GM19395 (cell line): ENCODE data around the gene MTA3.
"Not testable (repeated sequence)": the region's sequence is repeated elsewhere in the genome, so short reads cannot be mapped to it uniquely, and the experiment has no call there.

Experiments used
- ATAC-seq: cut with Tn5 transposase; IDR thresholded peaks from one replicate; pipeline ENCODE4 v1.9.1; 2021; ENCODE audit warnings: mild to moderate bottlenecking, moderate library complexity; ENCODE audit not compliant: unreplicated experiment

The MTA3 gene

GRCh38 chr2:42723465-42723864 is 155.0 kb downstream of the MTA3 start:
- no peak for ATAC-seq

DNA sequence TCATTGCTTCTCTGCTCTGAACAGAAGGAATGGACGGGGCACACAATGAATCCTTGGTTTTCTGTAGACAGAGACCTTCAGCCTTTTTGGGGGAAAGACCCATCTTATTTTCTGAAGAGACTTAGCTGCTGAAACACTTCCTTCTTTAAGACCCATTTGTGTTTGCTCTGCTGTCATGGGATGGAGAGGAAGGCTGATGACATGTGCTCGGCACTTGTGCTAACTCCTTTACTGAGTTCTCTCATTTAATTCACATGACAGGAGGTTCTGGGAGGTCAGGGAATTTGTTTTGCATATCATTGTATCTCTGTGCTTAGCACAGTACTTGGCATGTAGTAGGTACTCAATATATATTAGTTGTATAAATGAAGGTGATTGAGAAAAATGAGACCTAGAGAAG is 156.5 kb downstream of the MTA3 start:
- ATAC-seq, result no peak

DNA sequence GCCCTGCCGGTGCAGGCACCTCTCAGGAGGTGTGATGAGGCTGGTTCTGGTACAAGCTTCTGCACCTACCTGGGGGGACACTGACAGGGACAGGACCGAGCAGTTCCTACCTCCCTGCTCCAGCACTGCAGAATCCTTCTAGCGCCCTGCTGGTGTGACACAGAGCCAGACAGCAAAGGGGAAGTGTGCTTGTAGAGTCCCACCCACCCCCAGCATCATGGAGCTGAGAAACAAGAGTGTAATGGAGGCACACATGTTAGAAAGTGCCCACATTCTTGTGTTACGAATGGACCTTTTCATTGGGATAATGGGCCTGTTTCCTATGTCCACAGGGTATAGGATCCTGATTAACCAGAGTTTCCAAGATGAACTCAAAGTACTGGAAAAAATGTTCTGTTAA is 157.2 kb downstream of the MTA3 start:
- ATAC-seq, result no peak

DNA sequence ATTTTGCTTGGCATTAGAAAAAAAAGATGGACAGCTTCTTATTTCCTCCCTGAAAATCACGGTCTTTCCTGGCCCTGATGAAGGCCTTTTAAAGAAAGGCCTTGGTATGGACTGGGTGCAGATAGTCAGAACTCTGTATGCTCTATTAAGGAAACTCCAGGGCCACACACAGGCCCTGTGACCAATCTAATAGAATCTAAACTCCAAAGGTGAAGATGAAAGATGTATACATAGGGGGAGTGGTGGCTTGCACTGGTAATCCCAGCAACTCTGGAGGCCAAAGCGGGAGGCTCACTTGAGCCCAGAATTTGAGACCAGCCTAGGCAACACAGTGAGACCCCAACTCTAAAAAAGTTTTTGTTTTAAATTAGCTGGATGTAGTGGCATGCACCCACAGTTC is 158.2 kb downstream of the MTA3 start:
- ATAC-seq, result no peak

DNA sequence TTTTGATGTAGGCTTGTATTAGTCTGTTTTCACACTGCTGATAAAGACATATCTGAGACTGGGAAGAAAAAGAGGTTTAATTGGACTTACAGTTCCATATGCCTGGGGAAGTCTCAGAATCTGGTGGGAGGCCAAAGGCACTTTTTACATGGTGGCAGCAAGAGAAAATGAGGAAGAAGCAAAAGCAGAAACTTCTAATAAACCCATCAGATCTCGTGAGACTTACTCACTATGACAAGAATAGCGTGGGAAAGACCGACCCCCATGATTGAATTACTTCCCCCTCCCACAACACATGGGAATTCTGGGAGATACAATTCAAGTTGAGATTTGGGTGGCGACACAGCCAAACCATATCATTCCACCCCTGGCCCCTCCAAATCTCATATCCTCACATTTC is 162.9 kb downstream of the MTA3 start:
- ATAC-seq, result not testable (repeated sequence)

- no peak for ATAC-seq
These were observed 165.4 kb downstream of the MTA3 start for GRCh38 chr2:42733852-42734251.

DNA sequence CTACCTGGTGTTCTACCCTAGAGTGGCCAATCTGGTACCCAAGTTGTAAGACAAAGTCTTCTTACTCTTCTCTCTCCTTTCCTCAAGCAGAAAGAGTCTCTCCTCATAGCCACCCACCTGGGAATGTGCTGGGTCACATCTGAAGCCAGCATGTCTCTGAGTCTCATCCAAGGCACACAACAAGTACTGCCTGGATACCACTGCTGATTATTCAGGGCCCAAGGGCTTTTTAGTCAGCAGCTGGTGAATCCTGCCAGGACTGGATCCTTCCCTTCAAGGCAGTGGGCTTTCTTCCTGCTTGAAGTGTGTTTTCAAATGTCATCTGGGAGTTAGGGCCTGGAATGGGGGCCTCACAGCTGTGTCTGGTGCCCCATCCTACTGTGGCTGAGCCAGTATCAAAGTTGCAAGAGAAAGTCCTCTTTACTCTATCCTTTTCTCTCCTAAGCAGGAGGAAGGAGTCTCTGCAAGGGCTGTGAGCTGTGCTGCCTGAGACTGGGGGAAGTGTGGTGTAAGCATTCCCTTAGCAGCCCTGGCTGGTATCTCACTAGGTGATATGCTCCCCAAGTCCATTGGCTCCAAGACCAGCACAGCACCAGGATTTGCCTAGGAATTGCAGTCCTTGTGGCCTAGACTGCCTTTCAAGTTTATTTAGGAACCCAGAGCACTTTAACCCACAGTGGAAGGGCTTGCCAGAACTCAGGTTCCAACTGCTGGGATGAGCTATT is 168.3 kb downstream of the MTA3 start:
- no peak for ATAC-seq

DNA sequence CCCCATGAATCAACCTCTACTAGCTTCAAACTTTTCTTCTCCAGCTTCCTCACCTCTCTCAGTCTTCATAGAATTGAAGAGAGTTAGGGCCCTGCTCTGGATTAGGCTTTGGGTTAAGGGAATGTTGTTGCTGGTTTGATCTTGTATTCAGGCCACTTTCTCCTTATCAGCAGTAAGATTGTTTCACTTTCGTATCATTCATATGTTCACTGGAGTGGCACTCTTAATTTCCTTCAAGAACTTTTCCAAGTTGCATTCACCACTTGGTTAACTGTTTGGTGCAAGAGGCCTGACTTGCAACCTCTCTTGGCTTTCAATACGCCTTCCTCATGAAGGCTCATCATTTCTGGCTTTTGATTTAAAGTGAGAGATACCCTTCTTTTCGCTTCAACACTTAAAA is 172.7 kb downstream of the MTA3 start:
- ATAC-seq, result no peak

GRCh38 chr2:42742740-42743658 is 174.6 kb downstream of the MTA3 start:
- no peak for ATAC-seq

DNA sequence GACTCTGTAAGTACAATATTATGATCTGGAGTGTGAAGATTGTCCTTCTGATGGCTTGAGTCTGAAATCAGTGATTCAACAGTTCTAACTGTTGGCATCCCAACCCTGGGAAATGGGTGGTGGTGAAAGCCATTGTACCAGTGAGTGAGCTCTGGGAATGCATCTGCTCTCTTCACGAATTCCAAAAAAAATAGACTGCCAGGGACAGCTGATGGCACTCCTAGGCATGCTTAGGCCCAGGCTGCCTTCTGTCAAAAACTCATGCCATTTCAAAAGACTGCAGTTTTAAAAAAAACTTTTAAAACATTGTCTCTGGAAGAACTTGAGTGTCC is 175.2 kb downstream of the MTA3 start:
- no peak for ATAC-seq

DNA sequence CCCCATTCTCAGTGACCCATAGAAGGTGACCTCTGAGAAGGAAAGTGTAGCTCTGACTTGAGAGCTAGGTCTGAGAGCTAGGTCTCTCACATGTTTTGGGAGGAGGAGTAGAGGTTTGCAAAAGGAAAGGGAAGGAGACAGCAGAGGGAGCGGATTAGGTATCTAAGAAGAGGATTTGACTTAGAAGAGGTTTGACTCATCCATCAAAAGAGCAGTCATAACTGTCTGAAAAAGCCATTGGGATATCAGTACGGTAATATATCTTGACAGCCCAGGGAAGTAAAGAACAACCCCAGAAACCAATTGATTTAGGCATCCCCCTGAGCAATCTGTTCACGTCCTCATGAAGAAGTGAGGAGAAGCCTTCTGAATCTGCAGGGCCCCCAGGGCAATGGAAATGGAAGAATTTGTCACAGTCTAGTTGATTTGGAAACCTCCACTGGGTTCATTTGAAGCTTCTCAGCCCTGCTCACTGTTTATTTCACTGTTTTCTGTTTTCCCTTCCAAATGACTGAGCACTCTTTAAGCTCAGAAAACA is 176.2 kb downstream of the MTA3 start:
- no peak for ATAC-seq

DNA sequence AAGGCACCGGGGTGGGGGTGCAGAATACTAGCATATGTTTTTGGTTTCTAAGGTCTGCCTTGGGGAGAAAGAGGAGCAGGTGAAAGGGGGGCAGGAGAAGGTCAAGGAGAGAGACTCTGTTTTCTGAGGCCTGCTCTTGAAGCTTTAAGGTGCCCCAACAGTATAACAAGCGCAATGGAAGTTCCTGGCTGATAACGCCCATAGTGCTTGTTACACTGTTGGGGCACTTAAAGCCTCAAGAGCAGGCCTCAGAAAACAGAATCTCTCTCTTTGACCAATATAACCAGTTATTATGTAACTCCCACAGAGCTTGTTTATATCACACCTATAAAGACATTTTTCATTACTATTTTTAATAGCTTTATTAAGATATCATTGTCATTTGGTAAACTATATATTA is 179.0 kb downstream of the MTA3 start:
- ATAC-seq, result no peak

- no peak for ATAC-seq
These were observed 180.4 kb downstream of the MTA3 start for GRCh38 chr2:42748840-42749239.

- peak; percentile 73 for ATAC-seq
These were observed 183.9 kb downstream of the MTA3 start for GRCh38 chr2:42752314-42752713.

- ATAC-seq, result no peak
These were observed 184.7 kb downstream of the MTA3 start for GRCh38 chr2:42752816-42753813.

- peak; percentile 54 for ATAC-seq
These were observed 185.8 kb downstream of the MTA3 start for GRCh38 chr2:42754021-42754775.

- no peak for ATAC-seq
These were observed 186.3 kb downstream of the MTA3 start for GRCh38 chr2:42754776-42755140.

DNA sequence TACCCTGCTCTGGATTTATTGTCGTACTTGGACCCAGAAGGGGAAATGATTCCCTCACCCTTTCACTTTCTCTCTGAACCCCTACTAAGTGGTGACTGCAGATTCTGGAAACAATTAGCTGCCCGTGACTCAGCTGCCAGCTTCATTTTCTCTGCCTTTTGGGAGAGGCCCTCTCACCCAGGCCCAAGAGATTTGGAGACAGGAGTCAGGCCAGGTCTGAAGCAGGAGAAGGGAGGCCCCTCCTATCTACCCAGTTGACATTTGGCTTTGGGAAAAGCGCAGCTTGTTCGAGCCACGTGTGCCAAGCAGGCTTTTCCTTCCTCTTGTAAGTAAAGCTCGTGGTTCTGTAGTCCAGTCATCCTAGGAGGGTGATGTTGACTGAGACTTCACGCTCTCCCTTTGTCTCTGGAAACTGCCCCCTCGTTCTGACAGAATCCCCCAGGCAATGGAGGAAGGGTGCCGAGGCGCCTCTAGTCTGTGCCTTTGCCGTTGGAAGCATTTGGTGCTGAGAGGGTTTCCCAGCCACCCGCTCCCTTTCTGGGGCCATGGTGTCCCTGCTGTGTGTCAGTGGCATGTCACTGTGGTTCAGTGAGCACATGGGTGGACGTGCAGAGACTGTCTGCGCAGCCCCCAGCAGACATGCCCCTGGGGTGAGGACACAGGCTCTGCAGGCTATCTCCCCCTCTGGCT is 186.9 kb downstream of the MTA3 start:
- no peak for ATAC-seq

DNA sequence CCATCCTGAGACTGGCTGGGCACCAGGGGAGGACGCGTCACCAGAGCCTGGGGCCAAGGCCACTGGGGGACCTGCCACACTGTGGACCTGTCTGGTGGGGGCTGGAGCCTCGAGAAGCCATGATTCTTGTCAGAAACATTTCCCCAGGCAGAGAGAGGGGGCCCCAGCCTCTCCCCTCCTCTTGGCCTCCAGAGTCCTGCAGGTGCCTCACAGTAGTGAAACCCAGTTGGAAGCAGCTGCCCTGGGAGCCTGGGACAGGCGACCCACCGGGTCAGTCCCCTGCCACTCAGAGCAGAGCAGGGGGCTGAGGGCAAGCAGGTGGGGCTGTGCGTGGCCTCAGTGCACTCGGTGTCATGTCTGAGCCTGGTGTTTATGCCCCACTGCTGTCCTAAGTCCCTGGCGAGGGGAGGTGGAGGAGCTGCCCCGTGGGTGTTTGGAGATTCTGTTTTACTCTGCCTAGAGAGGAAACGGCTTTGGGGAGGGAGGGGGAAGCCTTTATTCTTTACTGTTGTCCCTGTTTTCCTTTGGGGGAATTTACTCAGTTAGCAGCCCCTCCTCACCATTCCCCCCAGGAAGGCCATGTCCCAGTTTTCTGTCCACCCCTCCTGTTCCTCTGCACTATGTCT is 187.8 kb downstream of the MTA3 start:
- no peak for ATAC-seq
